NCI-H526 treated with DMSO at 0.1 percent for 48 hours (cell line): Measurements from ENCODE around the gene PTPN5.
A peak's percentile ranks its signal among the peaks of the same experiment; 100 is the strongest.
"Not testable (repeated sequence)": the region's sequence is repeated elsewhere in the genome, so short reads cannot be mapped to it uniquely, and the experiment has no call there.

ENCODE experiments used
- DNase-seq: peaks from one replicate; lab custom pipeline; 2025; lab: John Stamatoyannopoulos, UW

PTPN5 gene

DNA sequence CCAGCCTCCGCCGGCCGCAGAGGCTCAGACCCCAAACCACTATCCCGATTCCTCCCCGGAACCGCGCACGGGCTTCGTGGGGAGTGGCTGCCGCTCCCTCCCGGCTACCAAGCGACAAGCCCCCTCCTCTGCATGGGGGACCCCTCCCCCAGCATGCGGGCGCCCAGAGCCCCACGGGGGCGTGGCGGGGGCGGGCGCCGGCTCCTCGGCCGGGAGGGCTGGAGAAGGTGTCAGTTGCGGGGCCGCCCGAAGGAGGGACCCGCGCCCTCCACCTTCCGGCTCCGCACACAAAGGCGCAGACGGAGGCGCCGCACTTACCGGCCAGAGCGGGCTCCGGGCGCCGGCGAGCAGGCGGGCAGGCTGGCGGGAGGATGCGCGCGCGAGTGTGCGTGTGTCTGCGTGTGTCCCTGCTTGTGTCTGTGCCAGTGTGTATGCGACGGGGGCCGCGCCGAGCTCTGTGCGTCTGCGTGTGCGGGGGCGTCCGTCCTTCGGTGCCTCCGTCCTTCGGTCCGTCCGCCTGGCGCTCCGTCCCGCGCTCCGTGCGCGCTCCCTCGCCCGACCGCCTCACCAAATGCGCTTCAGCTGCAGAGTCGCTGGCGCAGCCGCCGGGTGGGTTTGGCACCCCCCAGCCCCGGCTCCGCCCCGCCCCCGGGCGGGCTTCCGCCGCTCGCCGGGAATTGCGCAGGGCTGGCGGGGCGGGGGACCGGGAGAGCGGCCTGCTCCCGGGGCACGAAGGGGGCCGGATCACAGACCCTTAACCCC lies at the start of gene PTPN5:
TSS of gene PTPN5 (minus strand) at position 592 of the 762 bp plus-strand sequence. CDS start 19,840 bp downstream, outside the sequence.
- DNase-seq = no peak

DNA sequence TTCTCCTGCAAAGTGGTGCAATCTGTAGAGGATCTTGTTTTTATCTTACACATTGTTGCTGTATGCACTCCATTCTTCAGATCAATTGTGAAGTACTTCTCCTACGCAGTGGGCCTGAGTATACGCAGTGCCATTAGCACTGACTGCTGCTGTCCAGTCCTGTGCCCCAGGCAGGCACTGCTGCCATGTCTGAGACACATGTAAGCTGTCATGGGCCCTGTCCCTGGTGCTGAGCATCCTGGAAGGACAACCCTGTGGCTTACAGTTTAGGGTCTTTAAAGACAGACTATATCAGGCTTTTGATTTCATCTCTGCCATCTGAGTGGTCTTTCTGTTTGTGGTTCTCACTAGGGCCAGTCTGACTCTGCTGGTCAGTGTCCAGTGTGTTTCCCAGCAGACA lies 44.8 kb upstream of the PTPN5 start:
- DNase-seq = no peak

DNA sequence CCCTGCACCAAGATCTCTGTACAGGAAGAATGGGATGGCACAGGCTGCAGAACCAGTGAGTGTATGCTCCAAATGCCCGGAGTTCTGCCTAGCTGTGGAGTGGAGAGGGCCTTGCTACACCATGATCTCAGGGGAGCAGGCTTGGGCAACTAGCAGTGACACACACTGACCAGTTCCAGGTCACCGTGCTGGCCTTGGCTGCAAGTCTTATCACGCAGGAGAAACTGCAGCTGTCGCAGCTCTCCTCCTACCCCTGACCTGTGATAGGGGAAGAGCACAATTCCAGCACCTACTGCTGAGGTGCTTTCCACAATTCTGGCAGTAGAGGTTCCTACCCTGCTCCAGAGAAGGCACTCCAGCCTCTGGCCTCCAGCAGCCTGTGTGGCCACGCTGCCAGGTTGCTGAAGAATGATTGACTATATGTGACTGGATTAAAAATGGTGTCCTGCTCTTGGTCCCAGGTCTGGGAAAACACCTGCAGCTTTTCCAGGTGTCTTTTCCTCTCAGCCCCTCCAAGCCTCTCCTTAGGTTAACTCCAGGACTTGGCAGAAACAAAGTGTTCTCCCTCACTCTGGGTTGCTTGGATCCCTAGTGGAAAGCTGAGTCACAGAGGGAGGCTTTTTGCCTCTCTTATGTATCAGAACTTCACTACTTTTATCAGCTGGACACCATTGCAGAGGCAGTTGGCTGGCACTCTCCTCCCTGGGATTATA lies 43.3 kb upstream of the PTPN5 start:
- DNase-seq = no peak

DNA sequence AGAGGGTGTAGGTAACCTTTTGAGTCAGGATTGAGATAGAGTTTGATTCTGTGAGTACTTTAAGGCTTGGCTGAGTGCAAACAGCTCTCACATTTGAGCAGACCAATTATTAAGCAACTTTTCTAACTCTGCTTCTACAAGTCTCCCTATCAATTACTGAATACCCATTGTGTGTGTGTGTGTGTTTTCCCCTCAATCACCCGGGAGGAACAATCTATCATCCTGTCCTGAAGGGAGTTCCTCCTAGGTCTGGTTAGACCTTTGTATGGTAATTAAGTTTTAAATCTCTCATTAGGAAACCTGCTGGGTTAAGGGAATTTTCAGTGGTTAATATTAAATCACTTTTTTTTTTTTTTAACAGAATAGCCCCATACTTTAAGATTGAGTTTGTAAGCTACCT lies 28.6 kb upstream of the PTPN5 start:
- DNase-seq = not testable (repeated sequence)

DNA sequence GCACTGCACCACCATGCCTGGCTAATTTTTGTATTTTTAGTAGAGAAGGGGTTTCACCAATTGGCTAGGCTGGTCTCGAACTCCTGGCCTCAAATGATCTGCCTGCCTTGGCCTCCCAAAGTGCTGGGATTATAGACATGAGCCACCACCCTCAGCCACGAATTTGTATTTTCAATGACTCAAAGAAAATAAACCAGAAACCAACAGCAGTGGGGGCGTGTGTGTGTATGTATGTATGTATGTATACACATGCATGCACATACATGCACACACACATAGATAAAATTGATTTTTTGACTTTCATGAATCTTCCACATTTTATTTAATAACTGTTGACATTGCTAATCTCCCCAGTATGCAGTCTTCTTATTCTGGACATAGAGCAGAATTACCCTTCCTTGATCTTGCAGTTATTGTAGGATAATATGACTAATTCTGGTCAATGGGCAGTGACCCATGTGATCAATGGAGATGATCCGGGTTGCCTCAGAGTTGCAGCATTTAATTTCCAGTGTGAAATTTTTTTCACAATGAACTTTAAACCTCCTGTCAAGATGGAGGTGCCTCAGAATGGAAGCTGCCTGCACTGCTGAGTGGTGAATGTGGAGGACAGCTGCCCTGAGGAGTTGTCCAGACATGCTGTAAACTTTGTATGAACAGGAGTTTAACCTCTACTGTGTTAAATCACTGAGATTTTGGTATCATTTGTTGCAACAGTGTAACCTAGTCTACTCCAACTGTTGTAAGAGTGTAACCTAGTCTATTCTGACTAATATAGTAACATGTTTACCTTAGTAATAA lies 12.8 kb upstream of the PTPN5 start:
- DNase-seq = no peak

DNA sequence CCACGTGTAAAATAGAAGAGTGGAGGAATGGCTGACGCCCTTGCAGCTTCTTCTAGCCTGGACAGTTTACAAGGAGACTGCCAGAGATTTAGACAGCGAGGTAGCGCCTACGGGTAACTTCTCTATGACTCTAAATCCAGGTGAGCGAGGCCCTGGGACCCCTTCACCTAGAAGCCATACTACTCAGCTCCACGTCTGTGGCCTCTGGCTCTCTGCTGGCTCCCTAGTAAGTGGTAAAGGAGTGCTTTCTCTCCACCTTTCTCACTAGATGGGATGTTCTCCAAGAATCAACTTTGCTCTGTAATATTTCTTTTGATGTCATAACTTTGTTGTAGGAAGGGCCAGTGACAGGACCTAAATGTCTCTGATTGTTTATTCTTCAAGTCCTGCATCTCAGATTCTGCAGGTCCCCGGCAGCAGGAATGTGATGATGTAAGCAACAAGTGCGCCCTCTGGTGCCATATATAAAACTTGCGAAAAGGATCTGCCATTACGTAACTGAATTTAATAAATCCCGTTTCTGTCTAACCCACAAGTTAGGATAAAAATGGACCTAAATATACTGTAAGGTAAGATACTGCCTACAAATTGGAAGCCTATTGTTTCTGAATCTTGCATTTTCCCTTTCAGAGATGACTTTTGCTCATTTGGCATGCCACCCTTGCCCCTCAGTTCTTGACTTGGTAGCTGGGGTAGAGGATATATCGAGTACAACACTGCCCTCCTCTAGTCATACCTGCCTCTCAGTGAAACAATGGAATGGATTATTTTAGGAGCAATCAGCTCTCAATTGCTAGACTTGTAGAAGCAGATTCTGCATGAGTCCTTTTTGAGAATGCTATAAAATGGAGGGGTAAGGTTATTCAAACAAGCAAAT lies 11.0 kb upstream of the PTPN5 start:
- peak; percentile 66 for DNase-seq

DNA sequence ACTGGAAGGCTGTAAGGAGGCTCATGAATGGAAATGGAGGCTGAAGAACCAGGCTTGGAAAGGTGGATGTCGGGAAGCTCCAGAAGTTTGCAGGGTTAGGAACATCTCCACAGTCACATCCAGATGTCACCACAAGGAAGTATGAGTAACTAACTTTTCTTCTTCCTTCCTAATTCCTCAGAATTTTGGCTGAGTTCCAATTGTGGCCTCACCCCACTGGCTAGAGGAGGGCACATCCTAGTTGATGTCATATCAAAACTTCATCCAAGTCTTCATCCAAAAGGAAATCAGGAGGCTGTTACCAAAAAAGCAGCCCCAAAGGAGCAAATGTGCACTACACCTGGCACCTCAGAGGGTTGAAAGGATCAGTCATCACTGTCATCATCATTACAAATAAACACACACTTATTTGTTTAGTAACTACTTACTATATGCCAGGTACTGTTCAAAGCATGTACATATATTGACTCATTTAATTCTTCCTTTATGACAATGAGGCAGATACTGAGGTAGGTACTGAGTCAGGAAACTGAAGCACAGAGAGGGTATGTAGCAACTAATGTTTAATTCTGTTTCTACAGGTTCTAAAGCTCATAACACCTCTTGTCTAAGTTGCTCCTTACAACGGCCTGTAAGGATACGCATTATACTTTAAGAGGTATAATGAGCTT lies 7.3 kb upstream of the PTPN5 start:
- no peak for DNase-seq

DNA sequence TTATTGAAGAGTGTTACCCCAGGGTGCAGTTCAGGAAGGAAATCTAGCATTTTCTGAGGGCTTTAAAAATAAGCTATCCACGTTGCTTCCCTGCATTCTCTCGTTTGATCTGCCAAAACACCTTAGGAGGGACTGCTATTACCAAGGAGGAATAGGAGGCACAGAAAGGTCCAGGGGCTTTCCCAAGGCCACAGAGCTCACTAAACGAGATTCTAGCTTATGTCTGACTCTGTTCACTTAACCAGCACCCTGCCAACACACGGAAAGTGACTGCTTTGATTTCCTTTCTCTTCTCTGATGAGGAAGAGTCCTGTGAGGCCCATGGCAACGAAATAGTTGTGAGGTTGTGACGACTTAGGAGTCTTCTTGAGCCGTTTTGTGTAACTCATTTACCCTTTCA lies 3.4 kb upstream of the PTPN5 start:
- DNase-seq = no peak

DNA sequence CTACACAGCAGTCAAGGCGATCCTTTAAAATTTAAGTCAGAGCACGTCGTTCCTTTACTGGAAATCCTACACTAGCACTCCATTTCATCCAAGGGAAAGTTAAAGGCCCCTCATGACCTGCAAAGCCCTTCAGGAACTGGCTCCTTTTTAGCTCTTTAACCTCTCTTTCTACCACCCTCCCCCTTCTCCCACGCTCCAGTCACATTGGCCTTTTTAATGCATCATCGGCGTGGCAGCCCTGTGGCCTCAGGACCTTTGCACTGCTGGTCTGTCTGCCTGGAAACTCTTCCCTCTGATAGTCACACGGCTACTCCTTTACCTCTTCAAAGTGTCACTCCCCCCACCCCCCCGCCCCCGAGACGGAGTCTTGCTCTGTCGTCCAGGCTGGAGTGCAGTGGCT lies 1.2 kb upstream of the PTPN5 start:
- no peak for DNase-seq

DNA sequence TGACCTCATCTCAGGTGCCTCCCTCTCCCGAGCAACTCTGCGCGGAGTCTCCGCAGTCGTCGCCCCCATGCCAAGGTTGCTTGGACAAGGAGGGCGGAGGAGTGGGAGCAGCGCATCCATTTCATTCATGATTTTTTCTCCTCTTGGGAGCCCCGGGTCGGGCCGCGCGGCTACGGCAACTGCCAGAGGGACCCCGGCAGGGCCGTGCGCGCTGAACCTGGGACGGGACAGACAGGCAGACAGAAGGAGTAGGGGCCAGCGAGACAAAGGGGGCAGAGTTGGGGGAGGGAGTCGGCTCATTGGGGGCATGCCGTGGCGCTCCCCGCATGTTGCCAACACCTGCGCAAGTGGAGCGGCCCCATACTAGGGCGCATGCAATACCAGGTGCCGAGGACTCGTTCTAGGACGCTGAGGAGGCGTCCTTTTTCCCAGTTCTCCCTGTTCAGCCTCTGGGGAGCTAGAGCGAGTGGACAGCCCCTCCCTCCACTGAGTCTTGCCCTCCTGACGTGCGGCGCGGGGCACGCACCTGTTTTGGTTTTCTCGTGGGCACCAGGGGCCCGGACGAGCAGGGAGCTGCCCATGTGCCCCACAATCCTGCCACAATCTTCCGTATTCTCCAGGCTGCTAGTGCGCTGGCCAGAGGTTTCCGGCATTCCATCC lies 501 bp upstream of the PTPN5 start:
- no peak for DNase-seq

DNA sequence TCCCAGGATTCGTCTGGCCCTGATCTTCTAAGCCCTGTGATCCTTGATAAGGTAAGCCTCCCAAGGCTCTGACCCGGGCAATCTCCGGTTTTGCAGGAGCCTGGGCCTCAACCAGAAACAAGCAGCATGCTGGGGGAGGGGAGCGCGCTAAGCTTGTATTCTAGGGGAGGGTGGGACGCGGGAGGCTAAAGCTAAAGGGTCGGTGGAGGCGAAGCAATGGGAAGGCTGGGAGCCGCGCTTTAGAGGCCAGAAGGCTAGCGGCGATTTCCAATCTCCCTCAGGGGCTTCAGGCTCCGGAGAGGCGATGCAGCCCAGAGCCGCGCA lies 753 bp downstream of the PTPN5 start:
- no peak for DNase-seq

DNA sequence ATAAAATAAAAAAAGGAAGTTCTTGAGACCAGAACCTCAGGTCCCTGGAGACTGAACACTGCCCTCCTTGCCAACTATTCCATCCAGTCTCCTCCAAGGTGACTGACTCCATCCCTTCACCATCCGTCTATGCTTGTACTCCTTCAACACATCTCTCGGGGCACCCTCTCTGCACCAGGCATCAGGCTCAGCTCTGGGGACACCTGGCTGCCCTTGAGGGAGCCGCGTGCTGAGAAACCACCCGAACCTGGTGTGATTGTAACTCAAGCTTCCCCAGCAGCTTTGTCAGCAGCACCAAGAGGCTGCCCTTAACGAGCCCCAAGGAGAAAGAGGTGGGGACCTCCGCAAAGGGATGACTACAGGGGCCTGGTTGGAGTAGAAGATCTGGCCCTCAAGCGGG lies 1.7 kb downstream of the PTPN5 start:
- no peak for DNase-seq

DNA sequence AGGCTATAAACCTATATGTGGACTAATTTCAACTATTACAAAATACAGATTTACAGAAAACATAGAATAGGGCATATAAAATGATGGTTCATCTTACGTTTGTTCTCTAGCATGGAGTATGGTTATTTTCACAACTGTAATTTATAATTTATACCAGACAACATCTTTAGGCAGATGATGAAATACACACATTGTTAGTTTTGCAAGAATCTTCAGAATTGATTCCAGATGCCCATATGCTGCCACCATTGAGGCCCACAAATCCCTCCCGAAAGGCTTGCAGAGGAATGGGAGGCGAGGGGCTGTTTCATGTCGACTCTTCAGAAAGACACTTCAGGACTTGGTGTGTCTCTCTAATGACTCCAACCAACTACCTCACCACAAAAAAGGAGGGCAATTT lies 6.2 kb downstream of the PTPN5 start:
- DNase-seq = no peak

DNA sequence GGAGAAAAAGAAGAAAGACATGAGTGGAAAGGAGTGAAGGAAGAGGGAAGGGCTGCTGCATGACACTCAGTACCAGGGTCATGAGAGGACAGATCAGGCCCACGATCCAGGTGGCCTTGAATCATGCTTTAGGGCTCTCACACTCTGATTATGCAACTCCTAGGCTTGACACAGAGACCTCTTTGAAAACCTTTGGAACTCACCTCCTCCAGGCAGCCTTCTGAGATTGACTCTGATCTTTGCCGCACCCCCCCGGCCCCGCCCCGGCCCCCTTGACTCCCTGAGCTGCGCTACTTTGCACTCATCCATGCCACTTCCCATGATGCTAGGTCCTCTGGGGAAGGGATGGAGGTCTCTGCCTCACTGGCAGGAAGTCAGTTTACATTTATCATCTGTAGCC lies 10.7 kb downstream of the PTPN5 start:
- no peak for DNase-seq

DNA sequence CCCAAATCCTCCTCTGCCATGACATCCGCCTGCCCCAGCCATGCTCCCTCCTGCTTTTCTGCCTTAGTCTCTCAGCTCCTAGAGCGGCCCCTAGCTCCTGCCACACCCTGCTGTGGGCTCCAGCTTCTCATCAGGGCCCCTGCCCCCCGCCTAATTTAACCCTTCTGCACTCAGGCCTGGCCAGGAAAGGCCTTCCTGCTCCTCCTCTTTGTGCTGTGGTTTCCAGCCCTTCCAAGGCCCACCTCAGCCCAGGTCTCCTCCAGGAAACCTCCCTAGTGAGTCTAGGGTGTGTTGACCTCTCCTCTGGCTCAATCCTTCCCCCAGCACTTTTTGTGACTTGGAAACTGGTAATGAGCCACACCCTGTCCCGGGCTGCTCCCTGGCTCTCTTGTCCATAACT lies 11.3 kb downstream of the PTPN5 start:
- DNase-seq = no peak

DNA sequence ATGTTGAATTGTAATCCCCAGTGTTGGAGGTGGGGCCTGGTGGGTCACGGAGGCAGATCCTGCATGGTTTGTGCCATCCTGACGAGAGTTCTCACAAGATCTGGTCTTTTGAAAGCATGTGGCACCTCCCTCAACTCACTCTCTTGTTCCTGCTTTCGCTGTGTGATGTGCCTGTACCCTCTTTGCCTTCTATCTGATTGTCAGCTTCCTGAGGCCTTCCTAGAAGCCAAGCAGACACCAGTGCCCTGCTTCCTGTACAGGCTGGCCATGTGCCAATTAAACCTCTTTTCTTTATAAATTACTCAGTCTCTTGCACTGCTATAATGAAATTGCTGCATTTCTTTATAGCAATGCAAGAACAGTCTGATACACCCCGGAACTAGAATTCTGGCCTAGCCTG lies 13.1 kb downstream of the PTPN5 start:
- DNase-seq = no peak

DNA sequence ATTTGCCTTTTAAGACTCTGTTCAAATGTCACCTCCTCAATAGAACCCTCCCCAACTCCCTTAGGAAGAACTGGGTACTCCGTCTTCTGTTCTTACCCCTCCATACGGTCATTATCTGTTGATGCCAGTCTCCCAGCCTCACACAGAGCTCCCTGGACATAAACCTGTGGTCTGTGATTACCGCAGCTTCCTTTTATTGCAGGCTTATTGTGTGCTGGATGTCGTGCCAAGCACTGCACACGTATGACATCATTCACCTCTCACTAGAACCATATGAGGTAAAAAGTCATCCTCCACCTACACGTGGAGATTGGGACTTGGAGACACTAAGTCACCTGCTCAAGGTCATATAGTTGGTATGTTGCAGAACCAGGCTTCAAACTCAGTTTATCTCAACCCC lies 15.3 kb downstream of the PTPN5 start:
- DNase-seq = no peak

DNA sequence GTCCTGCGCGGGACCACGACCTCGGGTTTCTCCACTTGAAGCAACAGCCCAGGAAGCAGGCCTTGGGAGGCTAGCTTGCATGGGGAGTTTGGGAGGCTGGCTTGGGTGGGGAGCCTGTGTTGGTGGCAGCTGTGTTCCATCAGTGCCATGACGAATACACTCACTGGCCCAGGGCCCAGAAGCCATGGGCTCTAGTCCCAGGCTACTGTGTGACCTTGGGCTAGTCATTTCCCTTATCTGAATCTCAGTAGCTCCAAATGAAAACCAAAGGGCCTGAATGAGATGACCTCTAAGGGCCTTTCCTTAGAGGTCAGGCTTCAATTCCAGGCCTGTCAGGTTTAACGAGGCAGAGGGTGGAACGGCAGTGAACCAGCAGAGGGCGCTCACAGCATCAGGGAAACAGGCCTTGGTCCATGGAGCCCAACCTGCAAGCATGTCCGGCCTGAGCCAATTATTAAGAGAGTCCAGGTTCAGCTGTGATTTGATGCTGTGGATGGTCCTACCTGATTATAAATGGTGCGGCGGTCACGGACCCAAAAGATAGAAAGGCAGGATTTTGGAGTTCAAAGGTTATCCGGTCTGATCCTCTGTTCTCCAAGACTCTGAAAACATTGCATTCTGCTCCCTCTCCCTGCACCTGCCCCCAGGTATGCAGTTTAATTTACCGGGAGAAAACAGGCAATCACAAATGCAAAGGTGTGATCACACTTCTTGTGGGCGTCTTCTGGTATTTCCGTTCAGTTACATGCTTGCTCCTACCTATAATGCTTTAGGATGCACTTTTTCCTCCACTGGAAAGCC lies 15.9 kb downstream of the PTPN5 start:
- DNase-seq = peak; percentile 15

DNA sequence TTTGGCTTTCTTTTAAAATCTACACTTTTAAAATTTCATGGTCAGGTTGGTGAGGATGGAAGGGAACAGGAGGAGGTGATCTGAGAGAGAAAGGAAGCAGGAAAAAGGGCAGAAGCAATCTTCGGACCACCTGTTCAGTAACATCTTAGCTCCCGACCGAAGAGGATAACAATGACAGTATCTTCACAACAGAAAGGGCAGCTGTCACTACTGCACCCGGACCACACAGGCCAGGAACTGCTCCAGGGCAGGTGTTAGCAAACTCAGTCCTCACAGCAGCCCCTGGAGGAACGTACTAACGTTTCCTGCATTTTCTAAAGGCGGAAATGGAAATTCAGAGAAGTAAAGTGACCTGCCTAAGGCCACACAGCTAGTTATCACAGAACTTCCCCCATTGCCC lies 16.8 kb downstream of the PTPN5 start:
- DNase-seq = no peak

DNA sequence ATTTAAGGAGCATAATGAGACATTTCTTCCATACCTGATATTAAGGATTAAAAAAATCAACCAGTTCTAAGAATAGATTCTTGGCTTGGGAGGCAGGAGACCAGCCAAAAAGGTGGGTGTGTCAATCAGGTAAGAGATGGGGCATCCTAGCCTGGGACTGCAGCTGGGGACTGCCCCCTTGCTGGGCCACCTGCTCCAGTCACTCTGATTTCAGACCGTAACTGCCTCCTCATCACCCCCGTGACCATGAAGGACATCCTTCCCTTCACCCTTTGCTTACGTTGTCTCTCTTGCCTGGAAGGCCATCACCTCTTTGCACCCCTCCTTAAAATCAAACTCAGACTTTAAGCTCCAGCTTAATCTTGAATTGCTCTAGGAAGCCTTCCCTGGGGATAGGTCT lies 17.9 kb downstream of the PTPN5 start:
- DNase-seq = no peak
